OCI-LY1 (cell line): ENCODE measurements around the gene BTNL3.

Experiments used
- H2AFZ ChIP-seq: fragments of 200-600 bp; sonication (generic), shearing (Covaris generic); 2 replicates; pipeline ENCODE4 v1.6.0; 2014; ENCODE audit warnings: antibody characterized with exemption, mild to moderate bottlenecking, low read length
- H3F3A ChIP-seq: fragments of 200-600 bp; sonication (generic), shearing (Covaris generic); 2 replicates; pipeline ENCODE4 v1.6.0; 2014; ENCODE audit warnings: mild to moderate bottlenecking, antibody characterized with exemption, low read length, moderate library complexity; ENCODE audit not compliant: insufficient read depth
- H3K27ac ChIP-seq: fragments of 200-600 bp; sonication (generic); 2 replicates; pipeline ENCODE4 v1.5.1; 2014; ENCODE audit warnings: low read length, mixed run types, mild to moderate bottlenecking, low read depth; ENCODE audit not compliant: poor library complexity, severe bottlenecking
- H3K27me3 ChIP-seq: fragments of 200-600 bp; sonication (generic); 2 replicates; pipeline ENCODE4 v1.6.0; 2014; ENCODE audit warnings: antibody characterized with exemption, mild to moderate bottlenecking, low read length, moderate library complexity; ENCODE audit not compliant: insufficient read depth
- H3K36me3 ChIP-seq: fragments of 200-600 bp; sonication (generic); 2 replicates; pipeline ENCODE4 v1.6.1; 2014; ENCODE audit warnings: mild to moderate bottlenecking, antibody characterized with exemption, low read length, moderate library complexity, mixed read lengths; ENCODE audit not compliant: insufficient read depth
- H3K4me1 ChIP-seq: fragments of 200-600 bp; sonication (generic); 2 replicates; pipeline ENCODE4 v1.5.1; 2014; ENCODE audit warnings: mild to moderate bottlenecking, low read length, moderate library complexity; ENCODE audit not compliant: insufficient read depth, severe bottlenecking
- H3K4me2 ChIP-seq: fragments of 200-600 bp; sonication (generic), shearing (Covaris generic); 2 replicates; pipeline ENCODE4 v1.6.1; 2014; ENCODE audit warnings: low read length
- H3K4me3 ChIP-seq: fragments of 200-600 bp; sonication (generic); 2 replicates; pipeline ENCODE4 v1.5.1; 2014; ENCODE audit warnings: low read length, low read depth, mild to moderate bottlenecking, mixed read lengths; ENCODE audit not compliant: poor library complexity, severe bottlenecking
- H3K79me2 ChIP-seq: fragments of 200-600 bp; shearing (Covaris generic); 2 replicates; pipeline ENCODE4 v1.6.1; 2016; ENCODE audit warnings: mixed run types, low read length, mixed read lengths; ENCODE audit not compliant: insufficient read depth
- H3K9ac ChIP-seq: fragments of 200-600 bp; sonication (generic), shearing (Covaris generic); 2 replicates; pipeline ENCODE4 v1.6.1; 2014; ENCODE audit warnings: mild to moderate bottlenecking, low read length, mixed read lengths
- H3K9me2 ChIP-seq: fragments of 200-600 bp; sonication (generic), shearing (Covaris generic); 2 replicates; pipeline ENCODE4 v1.6.1; 2014; ENCODE audit warnings: low read depth, mild to moderate bottlenecking, low read length, mixed read lengths
- H3K9me3 ChIP-seq: fragments of 200-600 bp; shearing (Covaris generic); 2 replicates; pipeline ENCODE4 v1.6.1; 2014; ENCODE audit warnings: low read length, mixed read lengths
- H4K20me1 ChIP-seq: fragments of 200-600 bp; sonication (generic), shearing (Covaris generic); 2 replicates; pipeline ENCODE4 v1.6.0; 2016; ENCODE audit warnings: mild to moderate bottlenecking, low read length; ENCODE audit not compliant: insufficient read depth
- EZH2 ChIP-seq: fragments of 200-600 bp; sonication (generic), shearing (Covaris generic); IDR thresholded peaks from 2 replicates; pipeline ENCODE4 v1.8.0; 2017; ENCODE audit warnings: borderline replicate concordance, mixed run types, mild to moderate bottlenecking, antibody characterized with exemption, low read length, moderate library complexity, mixed read lengths
- TF ChIP-seq, protein P1 (sequence below): fragments of 200-600 bp; sonication (generic), shearing (Covaris generic); IDR thresholded peaks from 2 replicates; pipeline ENCODE4 v1.5.1; 2017; ENCODE audit warnings: mild to moderate bottlenecking, antibody characterized with exemption, low read length, moderate library complexity, mixed read lengths

BTNL3 gene

DNA sequence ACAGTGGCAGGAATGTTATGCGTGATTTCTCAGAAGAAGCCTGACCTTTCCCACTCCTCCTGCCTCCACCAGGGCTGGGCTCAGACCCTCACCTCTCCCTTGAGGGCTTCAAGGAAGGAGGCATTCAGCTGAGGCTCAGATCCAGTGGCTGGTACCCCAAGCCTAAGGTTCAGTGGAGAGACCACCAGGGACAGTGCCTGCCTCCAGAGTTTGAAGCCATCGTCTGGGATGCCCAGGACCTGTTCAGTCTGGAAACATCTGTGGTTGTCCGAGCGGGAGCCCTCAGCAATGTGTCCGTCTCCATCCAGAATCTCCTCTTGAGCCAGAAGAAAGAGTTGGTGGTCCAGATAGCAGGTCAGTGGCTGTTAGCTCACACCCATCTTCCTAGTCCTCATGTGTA lies 61.4 kb downstream of the BTNL3 start:
- H3K79me2 ChIP-seq = no peaks in the 10 kb centered on the region
- no peaks in the 10 kb centered on the region for H3K9me2 ChIP-seq
- H3K4me3 ChIP-seq = peak overlapping the region; percentile 1
- H3K27me3 ChIP-seq = no peaks in the 10 kb centered on the region
- peak overlapping the region; percentile 96 for H3K27ac ChIP-seq
- no peaks in the 10 kb centered on the region for H3F3A ChIP-seq
- no peak for TF ChIP-seq EZH2
- peak overlapping the region; percentile 34; the same call in 1 of the 2 replicates for H3K4me2 ChIP-seq
- peak overlapping the region; percentile 23; the same call in 1 of the 2 replicates for H3K9ac ChIP-seq
- H2AFZ ChIP-seq = no peak overlapping the region
- H3K4me1 ChIP-seq = peaks cover 81% of the 10 kb centered on the region
- H3K36me3 ChIP-seq = peaks cover 6% of the 10 kb centered on the region; the same call in 1 of the 2 replicates
- no peaks in the 10 kb centered on the region for H3K9me3 ChIP-seq
- no peaks in the 10 kb centered on the region for H4K20me1 ChIP-seq

DNA sequence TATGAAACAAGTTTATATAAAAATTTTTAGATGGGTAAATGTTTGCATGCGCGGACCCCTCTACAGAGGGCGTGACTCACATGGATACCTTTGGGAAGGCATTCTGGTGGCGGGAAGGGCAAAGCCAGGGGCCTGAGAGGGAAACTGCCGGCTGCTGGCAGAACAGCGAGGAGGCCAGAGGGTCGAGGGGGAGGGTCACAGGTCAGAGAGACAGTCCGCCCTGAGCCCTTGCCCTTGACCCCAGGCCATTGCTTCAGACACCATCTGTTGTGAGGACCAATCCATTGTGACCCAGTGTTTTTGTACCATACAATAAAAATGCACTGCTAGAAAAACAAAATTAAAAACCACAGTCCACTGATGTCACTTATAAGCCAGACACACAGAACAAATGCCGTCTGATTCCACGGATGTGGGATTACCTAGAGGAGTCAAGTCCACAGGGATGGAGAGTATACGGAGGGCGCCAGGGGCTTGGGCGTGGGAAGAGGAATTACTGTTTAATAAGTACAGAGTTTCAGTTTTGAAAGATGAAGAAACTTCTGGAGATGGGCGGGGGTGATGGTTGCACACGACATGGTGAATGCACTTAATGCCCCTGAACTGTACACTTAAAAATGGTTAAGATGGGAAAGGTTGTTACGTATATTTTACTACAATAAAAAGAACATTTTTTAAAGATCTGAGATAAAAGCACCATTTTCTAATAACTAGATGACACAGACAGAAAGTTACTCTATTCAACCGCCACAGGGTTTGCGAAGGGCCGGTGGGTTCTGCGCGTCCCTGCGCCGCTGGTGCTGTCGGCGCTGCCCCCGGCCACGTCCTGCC lies 63.4 kb downstream of the BTNL3 start:
- no peaks in the 10 kb centered on the region for H4K20me1 ChIP-seq
- H3K4me1 ChIP-seq = peaks cover 66% of the 10 kb centered on the region
- H3K36me3 ChIP-seq = peaks cover 20% of the 10 kb centered on the region; the same call in 1 of the 2 replicates
- H3K9ac ChIP-seq = peak overlapping the region; percentile 82
- no peaks in the 10 kb centered on the region for H3F3A ChIP-seq
- TF ChIP-seq, protein P1, sequence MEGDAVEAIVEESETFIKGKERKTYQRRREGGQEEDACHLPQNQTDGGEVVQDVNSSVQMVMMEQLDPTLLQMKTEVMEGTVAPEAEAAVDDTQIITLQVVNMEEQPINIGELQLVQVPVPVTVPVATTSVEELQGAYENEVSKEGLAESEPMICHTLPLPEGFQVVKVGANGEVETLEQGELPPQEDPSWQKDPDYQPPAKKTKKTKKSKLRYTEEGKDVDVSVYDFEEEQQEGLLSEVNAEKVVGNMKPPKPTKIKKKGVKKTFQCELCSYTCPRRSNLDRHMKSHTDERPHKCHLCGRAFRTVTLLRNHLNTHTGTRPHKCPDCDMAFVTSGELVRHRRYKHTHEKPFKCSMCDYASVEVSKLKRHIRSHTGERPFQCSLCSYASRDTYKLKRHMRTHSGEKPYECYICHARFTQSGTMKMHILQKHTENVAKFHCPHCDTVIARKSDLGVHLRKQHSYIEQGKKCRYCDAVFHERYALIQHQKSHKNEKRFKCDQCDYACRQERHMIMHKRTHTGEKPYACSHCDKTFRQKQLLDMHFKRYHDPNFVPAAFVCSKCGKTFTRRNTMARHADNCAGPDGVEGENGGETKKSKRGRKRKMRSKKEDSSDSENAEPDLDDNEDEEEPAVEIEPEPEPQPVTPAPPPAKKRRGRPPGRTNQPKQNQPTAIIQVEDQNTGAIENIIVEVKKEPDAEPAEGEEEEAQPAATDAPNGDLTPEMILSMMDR = no peak
- TF ChIP-seq EZH2 = no peak
- H3K9me2 ChIP-seq = no peaks in the 10 kb centered on the region
- no peaks in the 10 kb centered on the region for H3K79me2 ChIP-seq
- H2AFZ ChIP-seq = no peak overlapping the region; the same call in 1 of the 2 replicates
- H3K4me3 ChIP-seq = peak overlapping the region; percentile 85
- peak overlapping the region; percentile 96 for H3K27ac ChIP-seq
- H3K9me3 ChIP-seq = no peaks in the 10 kb centered on the region
- peak overlapping the region; percentile 88 for H3K4me2 ChIP-seq
- no peaks in the 10 kb centered on the region for H3K27me3 ChIP-seq

DNA sequence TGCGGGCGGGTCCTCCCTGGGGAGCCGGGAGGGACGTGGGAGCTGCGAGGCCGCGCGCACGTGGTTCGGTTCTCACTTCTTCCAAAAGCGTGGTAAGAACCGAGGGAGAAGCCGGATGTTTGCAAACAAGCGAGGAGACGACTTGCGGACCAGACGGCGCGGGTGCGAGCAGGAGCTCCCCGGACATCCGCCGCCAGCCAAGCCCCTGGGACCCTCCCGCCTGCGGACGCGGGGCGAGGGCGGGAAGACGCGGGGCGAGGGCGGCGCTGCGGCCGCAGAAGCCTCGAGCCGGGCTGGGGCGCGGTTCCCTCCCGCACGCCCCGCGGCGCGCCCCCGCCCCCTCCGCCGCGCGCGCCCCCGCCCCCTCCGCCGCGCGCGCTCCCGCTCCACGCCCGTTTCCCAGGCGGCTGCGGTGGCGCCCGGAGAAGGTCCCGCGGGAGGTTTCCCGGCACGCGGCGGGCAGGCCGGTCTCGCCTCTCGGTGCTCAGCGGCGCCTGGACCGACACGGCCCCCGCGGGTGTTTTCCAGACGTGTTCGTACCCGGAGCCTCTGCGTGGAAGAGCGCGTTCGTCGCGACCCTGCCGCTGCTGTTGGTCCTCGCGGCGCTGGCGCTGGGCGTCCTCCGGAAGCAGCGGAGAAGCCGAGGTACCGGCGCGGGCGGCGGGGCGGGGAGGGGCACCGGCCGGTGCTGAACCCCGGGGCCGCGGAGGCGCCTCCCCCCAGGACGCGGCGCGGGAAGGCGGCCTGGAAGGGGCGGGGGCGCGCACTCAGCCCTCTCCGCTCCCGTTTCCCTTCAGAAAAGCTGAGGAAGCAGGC lies 64.2 kb downstream of the BTNL3 start:
- H3K4me2 ChIP-seq = peak overlapping the region; percentile 88
- no peaks in the 10 kb centered on the region for H3K79me2 ChIP-seq
- H3K4me3 ChIP-seq = peak overlapping the region; percentile 85
- no peaks in the 10 kb centered on the region for H3K9me2 ChIP-seq
- peak overlapping the region; percentile 90 for H3K9ac ChIP-seq
- no peak overlapping the region for H2AFZ ChIP-seq
- H3K36me3 ChIP-seq = peaks cover 21% of the 10 kb centered on the region; the same call in 1 of the 2 replicates
- peaks cover 58% of the 10 kb centered on the region for H3K4me1 ChIP-seq
- H3K9me3 ChIP-seq = no peaks in the 10 kb centered on the region
- TF ChIP-seq, protein P1 = no peak
- no peak for TF ChIP-seq EZH2
- no peaks in the 10 kb centered on the region for H3K27me3 ChIP-seq
- H3K27ac ChIP-seq = peak overlapping the region; percentile 96
- H4K20me1 ChIP-seq = no peaks in the 10 kb centered on the region
- H3F3A ChIP-seq = no peaks in the 10 kb centered on the region
